SK-N-SH (cell line): Measurements from ENCODE around the gene GAS6.

Source experiments
- CTCF ChIP-seq: fragments of 200-600 bp; sonication (generic); IDR thresholded peaks from 2 replicates; pipeline ENCODE4 v1.6.1; 2017; ENCODE audit warnings: antibody characterized with exemption, mild to moderate bottlenecking, moderate library complexity
- EZH2phosphoT487 ChIP-seq: fragments of 200-600 bp; sonication (generic); IDR thresholded peaks from 2 replicates; pipeline ENCODE4 v1.6.1; 2017; ENCODE audit warnings: low read depth, mixed run types, mild to moderate bottlenecking, antibody characterized with exemption, moderate library complexity, borderline replicate concordance
- MAX ChIP-seq: IDR thresholded peaks from 2 replicates; pipeline ENCODE4 v1.4.0; 2012; ENCODE audit warnings: low read depth

DNA sequence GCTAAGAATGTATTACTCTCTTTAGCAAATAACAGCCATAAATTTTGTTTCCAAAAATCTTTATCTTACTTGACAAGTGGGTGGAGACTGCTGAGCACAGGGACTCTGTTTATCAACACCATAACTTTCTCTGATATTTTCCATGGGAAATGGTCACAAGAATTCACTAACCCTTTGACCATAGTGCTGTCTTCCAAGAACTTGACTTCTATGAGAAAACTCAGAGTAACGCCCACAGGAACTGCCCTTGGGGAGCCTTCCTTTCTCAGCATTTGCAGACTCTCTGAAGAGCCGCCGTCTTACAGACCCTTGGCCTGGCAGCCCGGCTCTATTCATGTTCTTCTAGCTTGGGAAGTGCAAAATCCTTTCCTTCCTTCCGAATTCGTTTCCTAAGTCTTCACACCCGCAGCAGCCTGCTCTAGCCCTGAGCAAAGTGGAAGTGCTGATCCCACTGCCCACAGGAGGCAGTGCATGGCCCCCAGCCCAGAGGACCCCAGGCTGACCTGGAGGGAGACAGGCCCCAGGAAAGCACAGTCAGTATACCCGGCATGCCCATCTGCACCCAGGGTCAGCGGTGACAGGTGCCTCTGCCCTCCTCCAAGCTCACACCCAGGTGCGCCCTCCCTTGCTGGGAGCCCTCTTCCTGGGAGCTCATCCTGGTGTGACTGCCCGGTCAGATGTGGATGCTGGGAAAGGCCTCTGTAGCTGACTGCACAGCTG, 10.2 kb downstream of the GAS6 start:
- TF ChIP-seq CTCF = no peak
- no peak for TF ChIP-seq MAX
- TF ChIP-seq EZH2phosphoT487 = no peak
